ENCODE data around the gene AP3S2.
A peak's percentile ranks its signal among the peaks of the same experiment; 100 is the strongest.
"Not testable (repeated sequence)": the region's sequence is repeated elsewhere in the genome, so short reads cannot be mapped to it uniquely, and the experiment has no call there.

AP3S2 gene

DNA sequence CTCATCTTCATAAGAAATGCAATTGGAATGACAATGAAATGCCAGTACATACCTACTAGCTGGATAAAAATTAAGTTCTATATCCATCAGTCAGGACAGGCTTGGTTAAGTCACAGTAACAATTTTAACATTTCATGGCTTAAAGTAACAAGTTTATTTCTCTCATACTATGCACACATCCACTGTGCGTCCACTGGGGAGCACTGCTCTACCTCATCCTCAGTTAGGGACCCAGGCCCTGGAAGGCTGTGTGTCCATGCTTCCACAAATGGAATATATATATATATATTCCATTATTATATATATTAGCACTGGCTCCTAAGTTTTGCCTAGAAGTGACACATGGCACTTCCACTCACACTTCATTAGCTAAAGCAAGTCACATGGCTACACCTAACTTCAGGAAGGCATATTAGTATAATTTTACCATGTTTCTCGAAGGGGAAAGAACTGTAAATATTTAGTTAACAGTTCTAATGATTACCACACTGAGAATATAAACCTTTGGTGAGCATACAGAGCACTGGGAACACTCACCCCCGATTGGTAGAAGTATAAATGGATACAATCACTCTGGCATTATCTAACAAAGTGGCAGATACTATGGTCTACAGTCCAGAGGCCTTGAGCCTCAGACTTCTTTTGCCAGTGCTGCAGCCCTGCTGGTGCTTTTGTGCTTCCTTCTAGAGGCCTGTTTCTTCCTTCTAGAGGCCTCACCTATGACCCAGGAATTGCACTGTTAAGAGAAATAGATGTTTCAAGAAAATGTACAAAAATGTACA is 28.6 kb downstream of the AP3S2 start:
- no peak for DNase-seq

DNA sequence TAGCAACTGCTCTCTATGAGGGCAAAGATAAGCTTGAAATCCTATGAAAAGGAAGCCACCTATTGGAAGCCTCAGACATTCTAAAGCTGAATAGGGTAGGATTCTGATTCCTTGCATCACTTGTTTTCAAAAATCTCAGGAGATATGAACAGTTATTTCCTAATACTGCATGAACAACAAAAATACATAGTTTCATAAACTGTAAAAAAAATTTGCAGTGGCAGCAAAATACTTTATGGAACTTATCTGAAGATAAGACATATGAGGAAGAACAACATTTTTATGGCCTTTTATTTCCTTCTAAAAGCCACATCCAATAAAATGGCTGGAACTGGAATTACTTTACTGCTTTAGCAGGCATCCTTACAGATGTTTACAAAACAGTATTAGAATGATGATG is 29.9 kb downstream of the AP3S2 start:
- DNase-seq = no peak

DNA sequence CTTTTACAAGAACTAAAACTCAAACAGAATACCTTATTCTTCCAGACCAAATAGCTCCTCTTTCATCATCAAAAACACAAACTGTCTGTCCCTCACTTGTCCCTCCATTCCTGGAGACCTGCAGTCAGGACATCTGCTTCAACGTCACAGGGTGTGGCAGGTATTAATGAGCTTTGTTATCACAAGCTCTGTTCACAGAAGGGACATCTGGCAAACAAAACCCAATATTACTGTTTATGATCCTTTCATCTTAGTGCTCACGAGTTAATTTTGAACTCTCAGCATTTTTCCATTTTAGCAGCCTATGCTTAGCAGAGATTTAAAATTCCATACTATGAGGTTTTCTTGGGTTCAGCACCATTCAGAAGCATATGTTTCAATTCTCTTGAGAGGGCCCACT is 32.9 kb downstream of the AP3S2 start:
- DNase-seq = no peak

DNA sequence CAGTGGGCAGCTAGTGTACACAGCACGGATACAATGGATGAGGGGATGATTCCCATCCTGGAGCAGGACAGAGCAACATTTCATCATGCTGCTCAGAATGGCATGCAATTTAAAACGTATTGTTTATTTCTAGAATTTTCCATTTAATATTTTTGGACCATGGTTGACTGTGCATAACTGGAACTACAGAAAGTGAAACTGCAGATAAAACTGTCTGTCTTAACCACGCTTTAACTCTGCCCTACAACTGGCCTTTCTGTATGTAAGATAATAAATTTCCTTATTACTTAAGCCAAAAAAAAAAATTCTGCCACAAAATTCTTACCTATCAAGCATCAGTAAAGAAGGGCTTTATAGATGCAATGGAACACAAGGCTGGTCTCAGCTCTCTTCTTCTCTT is 33.4 kb downstream of the AP3S2 start:
- no peak for DNase-seq

DNA sequence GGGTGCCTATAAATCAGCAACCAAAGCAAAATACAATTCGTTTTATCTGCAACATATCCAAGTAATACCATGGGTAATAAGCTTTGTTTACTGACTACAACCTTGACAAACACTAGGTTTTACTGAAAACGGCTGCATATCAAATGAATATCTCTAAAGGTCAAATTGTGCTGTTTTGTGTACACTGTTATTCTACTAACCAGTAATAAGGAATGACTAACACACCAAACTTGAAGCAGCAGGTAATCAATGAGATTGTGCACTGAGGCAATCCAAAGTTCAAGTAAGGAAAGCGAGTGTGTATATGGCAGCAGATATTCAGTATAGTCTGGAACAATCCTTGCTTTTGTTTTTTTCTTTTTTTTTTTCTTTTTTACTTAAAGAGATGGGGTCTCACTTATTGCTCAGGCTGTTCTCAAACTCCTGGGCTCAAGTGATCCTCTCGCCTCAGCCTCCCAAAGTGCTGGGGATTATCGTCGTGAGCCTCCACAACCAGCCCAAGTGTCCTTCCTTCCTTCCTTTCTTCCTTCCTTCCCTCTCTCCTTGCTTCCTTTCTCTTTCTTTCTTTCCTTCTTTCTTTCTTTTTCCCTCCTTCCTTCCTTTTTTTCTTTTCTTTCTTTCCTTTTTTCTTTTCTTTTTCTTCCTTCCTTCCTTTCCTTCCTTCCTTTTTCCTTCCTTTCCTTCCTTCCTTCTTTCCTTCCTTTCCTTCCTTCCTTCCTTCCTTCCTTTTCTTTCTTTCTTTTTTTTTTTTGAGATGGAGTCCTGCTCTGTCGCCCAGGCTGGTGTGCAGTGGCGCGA is 34.9 kb downstream of the AP3S2 start:
- DNase-seq = no peak

DNA sequence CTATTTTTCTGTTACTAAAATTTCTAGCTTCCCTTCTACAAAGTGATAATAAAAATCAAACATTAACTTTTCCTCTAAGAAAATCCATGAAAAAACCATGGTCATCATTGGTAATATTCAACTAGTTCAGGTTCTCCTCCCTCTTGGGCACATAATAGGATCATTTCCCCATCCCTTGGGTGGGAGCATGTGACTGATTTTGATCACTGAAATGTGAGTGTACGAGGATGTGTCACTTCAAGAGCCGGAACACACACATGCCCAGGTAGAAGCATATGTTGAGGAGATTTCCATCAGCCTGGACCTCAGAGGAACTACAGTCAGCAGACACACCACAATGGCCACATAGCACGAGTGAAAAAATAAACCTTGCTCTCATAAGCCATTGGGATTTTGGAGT is 36.1 kb downstream of the AP3S2 start:
- DNase-seq = no peak

DNA sequence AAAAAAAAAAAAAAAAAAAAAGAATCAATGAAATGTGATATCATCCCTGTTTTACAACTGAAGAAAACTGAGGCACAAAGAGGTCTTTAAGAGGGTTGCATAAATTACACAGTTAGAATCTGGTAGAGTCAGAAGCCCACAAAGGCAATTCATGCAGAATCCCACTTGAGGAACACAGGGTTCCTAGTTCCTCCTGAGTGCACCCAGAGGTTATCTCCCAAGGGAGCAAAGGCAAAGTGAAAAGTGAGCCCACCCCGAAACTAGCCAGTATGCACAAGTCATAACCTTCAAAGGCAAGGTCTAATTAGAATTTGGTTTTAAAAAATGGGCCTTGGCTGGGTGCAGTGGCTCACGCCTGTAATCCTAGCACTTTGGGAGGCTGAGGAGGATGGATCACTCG is 37.8 kb downstream of the AP3S2 start:
- no peak for DNase-seq

DNA sequence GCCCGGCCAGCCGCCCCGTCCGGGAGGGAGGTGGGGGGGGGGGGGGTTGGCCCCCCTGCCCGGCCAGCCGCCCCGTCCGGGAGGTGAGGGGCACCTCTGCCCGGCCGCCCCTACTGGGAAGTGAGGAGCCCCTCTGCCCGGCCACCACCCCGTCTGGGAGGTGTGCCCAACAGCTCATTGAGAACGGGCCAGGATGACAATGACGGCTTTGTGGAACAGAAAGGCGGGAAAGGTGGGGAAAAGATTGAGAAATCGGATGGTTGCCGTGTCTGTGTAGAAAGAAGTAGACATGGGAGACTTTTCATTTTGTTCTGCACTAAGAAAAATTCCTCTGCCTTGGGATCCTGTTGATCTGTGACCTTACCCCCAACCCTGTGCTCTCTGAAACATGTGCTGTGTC is 38.9 kb downstream of the AP3S2 start:
- DNase-seq = not testable (repeated sequence)

DNA sequence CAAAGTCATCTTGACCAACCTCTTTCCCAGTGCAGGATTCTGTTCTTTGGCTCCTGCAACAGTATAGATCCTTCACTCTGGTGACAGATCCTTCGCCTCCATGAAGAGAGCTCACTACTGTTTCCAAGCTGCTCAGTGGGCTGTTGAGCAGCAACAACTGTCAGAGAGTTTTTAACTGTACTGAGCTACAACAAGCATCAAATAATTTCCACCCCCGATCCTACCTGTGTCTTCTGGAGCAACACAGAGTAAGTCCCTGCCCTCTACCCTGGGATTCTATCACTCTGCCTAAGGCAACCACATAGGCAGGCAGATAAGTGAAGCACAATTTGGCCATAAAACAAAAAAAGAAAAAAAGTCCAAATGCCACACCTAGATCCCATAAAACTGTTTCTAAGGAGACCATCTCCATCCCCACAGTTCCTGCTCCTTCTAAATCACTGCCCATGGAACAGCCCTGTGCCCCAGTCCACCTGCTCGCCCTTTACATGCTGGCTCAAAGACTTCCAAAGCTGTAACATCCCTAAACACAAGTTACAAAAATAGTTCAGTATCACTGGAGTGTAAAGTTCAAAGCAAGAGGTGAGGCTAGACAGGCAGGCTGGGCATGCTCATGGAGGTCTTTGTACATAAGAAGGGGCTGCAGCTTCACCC is 41.3 kb downstream of the AP3S2 start:
- DNase-seq = no peak

DNA sequence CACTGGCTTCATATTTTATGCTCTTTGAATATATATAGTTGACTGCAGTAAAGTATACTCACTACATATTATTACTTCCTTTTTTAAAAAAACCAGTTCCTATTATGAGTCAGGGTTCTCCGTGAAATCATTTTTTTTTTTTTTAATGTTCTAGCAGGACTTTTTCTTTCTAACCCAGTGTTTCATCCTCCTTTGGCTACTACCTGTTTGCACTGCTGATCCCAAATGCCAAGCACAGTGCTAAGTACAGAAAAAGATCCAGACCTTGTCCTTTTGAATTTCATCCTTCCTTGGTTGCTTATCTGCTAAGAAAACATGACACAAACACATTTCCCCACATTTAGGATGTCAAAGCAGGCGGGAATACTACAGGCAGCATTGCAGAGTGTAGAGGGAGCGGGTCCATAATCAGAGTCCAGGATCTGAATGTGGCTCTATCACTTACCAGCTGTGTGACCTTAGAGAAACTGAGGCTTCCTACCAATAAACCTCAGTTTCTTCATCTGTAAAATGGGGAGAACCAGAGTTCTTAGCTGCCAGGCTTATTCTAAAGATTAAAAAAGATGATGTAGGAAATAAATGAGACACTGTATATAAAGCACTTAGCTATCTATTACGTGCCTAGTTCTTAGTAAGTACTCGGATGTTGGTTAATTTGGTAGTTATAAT is 42.0 kb downstream of the AP3S2 start:
- no peak for DNase-seq

DNA sequence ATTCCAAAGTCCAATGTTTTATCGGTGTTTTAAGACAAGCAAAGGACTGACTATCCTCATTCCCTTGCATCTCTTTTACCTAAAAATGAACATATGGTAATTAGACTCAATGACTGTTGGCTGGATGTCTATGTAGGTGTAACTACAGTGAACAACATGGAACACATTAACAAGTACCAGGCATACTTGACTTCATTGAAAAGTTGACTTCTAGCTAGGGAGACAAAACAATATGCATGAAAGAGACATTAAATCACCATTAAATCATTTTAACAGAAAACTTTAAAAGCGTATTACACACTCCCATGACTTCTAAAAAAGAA is 44.9 kb downstream of the AP3S2 start:
- no peak for DNase-seq

DNA sequence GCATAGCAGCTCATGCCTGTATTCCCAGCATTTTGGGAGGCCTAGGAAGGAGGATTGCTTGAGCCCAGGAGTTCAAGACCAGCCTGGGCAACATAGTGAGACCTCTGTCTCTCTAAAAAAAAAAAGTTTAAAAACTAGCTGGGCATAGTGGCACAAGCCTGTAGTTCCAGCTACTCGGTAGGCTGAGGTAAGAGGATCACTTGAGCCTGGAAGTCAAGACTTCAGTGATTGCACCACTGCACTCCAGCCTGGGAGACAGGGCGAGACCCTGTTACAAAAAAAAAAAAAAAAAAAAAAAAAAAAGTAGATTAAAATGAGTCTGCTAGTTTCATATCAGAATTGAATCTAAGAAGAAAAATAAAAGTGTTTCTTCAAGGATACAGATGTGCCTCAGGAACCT is 46.7 kb downstream of the AP3S2 start:
- no peak for DNase-seq

DNA sequence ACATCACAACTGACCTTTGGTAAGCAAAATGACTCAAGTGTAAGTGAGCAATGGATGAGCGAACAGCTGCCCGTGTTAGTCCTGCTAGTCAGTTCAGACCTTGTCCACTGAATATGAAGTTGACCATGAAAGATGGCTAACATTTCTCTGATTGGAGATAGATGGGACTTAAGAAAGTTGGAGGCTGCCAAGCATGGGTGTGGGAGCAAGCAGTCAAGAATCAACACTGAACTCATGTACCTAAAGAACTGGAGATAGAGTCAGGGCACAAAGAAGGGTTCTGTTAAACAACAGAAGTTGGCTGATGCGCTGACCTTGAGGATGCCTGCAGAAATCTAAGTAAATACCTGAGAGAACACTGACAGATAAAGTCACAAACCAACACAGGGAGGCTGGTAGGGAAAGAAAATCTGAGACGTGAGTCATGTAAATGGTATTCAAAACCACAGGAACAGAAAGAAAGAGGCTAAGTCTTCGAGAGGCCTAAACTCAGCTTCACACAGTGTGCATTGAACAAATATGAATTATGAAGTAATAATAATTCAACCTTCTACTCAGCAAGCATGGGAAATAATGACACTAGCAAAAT is 48.4 kb downstream of the AP3S2 start:
- DNase-seq = peak; percentile 92

DNA sequence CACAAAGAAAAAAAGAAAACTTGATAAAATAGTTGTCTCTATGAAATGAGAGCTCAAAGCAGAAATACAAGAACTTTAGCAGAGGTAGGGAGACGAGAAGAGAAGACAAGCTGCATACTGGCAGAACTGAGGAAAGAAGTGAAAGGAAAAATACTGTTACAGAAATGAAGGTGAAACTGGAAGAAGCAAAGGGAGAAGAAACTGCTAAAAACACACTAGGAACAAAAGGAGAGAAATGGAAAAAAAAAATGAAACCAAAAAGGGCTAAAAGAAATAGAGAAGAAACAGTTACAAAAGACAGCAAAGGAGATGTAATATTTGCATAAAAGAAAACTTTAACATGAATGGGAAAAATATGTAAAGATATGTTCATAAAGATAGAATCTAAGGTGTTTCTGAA is 51.8 kb downstream of the AP3S2 start:
- DNase-seq = no peak

DNA sequence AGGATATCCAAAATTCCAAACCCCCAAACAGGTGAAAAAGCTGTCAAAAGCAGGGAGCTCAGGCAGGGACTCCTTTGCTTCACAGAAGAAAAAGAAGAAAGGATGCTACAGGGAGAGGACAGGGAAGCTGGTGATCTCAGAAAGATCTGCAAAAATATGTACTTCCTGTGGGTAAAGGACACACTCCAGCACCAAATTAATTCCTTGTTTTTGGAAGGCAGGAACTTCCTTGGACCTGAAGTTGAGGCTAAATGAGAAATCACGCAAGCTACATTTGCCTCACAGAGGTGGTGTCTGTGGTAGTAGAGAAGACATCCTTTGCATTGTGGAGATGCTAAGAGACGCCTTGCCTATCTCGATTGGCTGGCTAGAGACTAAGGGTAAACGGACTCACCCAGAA is 52.5 kb downstream of the AP3S2 start:
- no peak for DNase-seq

DNA sequence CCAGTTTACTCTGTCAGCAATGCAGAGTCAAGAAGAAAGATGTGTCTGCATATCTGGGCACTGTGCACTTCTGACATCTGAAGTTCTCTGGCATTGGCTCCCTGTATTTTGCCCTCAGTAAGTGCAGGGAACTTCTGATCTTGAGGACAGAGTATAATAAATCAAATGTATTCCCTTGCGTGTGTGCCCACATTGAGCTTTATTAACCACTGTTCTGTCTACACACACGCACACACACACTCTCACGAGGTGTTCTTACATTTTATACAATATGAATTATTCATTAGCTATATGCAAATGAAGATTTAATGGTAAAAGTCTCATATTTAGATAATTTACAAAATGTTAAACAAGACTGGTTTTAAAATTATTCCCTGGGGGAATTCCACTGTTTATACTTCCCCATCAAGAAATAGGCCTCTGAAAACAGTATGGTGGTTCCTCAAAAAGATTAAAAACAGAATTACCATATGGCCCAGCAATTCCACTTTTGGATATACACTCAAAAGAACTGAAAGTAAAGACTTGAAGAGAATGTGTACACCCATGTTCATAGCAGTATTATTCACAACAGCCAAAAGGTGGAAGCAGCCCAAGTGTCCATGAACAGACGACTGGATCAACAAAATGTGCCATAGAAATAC is 54.5 kb downstream of the AP3S2 start:
- no peak for DNase-seq

DNA sequence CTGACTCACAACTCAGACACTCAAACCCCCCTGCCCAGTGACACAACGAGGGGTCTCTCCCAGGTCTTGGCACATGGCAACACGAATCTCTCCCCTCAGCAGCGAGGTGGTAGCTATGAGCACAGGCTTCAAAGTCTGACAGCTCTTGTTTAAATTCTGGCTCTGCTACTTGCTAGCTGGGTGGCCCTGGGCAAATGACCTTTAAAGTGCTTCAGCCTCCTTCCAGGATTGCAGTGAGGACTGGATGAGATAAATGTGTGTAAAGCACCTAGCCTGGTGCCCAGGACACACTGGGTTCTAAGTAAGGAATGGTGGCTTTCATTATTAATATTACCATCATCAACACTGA is 56.0 kb downstream of the AP3S2 start:
- DNase-seq = no peak

DNA sequence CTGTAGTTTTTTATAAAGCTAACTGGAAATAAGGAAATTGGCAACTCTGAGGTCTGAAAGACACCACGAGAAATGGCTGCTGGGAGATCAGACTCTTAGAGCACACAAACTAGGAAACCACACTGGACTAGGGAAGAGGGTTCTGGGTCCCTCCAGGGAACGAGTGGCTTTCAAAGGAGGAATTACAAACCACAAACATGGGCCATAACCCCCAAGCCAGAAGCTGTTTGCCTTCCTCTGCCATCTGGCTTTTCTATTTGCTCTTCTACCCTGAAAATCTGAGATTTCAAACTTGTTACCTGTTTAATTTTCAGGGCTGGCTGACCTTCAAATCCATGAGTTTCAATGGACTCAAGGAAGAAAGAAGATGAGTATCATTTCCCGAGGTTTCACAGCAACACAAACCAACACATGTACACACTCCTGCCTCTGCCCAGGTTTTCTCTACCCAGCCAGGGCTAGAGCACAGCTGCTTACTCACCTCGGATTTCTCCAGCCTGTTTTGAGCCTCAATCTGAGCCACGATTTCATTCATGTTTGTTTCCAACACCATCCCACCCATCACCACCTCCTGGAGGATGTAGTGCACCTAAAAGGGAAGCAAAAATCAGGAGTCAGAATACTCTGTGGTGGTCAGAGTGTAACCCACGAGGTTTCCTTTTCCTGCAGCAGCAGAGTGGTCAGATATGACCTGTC is 56.5 kb downstream of the AP3S2 start:
- peak; percentile 59 for DNase-seq

DNA sequence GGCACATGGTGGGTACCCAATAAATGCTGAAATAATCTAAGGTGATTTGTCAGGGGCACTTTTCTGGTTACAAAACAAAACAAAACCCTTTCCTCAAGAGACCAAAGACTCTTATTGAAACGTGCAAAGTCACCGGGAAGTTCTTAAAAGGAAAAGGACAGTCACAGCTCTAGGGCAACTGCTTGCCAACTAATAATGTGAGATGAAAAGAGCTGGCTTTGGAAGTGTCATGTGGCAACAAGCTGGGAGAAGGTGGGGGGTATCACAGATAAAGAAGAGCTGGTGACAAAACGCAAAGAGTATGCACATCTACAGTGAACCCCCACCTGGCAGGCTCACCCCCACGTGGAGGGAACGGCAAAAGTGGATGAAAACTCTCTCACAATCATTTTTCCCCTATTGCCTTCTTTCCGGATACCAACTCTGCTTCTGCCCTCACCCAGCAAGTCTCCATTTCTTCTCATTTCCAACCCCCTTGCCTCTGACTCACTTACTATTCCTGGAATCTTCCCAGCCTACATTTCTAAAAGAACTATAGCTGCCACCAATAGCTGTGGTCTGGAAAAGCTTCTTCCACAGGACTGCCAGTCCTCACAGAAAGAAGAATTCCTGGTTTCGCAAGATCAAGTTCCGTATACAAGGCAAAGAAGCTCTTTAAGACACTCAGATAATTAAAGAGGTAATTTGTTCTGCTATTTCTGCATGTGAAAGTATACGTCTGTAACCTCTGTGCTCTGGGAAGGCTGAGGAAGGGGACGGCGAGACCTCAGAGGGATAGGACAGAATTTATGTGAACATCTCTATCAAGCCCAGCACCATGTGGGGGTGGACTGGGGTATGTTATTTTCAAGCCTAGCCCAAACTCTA is 57.3 kb downstream of the AP3S2 start:
- peak; percentile 97 for DNase-seq

DNA sequence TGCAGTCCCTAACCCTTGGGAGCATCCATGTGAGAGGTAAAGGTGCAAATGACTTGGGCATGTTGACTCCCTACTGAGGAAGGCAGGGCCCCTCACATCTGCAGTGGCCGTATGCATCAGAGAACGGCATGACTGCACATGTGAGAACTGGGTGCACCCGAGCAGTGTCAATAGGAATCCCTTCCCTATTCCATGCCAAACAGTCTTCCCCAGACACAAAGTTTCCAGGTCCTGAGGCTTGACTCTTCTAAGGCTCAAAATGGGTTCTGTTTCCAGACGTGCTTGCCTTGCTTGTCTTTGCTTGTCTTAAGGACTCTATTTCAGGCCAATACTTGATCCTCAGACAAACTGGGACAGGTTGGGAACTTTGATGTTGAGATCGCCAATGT is 58.6 kb downstream of the AP3S2 start:
- no peak for DNase-seq

All from fibroblast of skin of abdomen (primary cell).